NB4 (cell line): ENCODE measurements around the gene EML4.

Experiments
- CTCF ChIP-seq: IDR thresholded peaks from one replicate; pipeline ENCODE4 v1.5.1; 2012; ENCODE audit warnings: low read depth, low read length
- MYC ChIP-seq: IDR thresholded peaks from 2 replicates; pipeline ENCODE4 v1.6.1; 2011; ENCODE audit warnings: low read depth, low read length

- TF ChIP-seq MYC, result no peak
- no peak for TF ChIP-seq CTCF
Observed at GRCh38 chr2:42310007-42310515, 140.9 kb downstream of the EML4 start.
